GM21825 (cell line): ENCODE results near the gene FBXO34.
"Not testable (repeated sequence)": the region's sequence is repeated elsewhere in the genome, so short reads cannot be mapped to it uniquely, and the experiment has no call there.

ENCODE experiments used
- ATAC-seq: cut with Tn5 transposase; IDR thresholded peaks from one replicate; pipeline ENCODE4 v1.9.1; 2021; ENCODE audit warnings: mild to moderate bottlenecking, moderate library complexity; ENCODE audit not compliant: unreplicated experiment

Gene FBXO34

DNA sequence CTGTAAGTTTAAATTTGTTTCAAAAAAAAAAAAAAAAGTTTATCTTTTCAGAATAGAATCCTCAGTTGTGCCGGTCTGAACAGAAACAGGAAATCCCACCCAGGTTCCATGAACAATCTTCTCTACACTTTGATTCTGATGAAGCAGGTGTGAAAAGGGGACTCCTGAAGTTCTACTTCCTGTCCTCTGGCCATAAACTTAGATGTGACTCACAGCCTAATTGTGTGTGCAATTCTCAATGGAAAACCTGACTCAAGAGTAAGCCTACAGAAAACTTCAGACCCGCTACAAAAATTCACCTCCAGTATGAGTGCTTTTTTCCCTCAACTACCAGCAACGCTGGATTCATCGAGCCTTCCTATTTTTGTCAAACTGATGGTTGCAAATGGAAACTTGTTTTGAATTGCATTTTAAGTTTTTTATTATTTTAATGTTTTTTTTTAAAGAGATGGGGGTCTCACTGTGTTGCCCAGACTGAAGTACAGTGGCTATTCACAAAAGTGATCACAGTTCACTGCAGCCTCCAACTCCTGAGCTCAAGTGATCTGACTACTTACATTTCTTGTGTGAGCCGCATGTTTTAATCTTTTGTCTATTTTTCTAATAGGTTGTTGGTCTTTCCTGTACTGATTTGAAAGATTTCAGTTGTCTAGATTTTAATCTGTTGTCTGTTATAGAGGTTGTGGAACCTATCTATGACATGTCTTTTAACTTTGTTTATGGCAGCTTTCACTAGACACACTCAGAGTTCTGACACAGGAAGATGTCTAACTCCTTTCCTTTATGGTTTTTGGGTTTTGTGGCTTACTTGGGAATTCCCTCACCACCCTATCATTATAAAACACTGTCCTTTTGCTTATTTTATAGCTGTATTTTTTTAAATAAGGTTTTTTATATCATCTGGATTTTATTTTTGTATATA is 102.8 kb downstream of the FBXO34 start:
- ATAC-seq = no peak

DNA sequence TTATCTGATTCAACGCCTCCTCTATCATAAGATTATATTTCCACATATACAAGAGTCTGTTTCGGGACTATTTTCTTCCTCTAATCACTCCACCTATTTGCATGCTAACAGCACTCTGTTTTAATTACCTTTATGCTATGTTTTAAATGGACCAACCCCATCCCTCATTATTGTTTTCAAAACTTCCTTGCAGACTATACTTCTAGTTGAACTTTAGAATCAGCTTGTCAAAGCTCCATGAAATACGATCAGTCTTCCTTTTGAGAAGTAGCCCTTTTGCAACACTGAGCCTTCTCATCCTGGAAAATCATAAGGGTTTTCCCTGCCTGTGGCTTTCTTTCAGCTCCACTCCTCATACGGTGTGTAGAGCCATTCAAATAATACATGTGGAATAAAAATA is 103.5 kb downstream of the FBXO34 start:
- ATAC-seq = no peak

GRCh38 chr14:55377236-55377635 is 106.0 kb downstream of the FBXO34 start:
- no peak for ATAC-seq

- ATAC-seq = no peak
These were observed 109.8 kb downstream of the FBXO34 start for GRCh38 chr14:55381040-55381439.

DNA sequence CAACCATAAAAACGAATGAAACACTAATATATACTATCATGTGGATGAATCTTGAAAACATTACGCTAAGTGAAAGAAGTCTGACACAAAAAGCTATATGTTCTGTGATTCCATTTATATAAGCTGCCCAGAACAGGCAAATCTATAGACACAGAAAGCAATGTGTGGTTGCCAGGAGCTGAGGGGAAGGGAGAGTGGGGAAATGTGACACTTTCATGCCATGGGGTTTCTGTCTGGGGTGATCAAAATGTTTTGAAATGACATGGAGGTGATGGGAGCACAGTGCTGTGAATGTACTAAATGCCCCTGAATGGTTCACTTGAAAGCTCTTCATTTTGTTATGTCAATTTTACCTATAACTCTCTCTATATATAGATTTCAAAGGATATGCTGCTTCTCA is 110.3 kb downstream of the FBXO34 start:
- no peak for ATAC-seq

GRCh38 chr14:55382483-55382882 is 111.3 kb downstream of the FBXO34 start:
- no peak for ATAC-seq

- not testable (repeated sequence) for ATAC-seq
These were observed 111.8 kb downstream of the FBXO34 start for GRCh38 chr14:55383056-55383466.

DNA sequence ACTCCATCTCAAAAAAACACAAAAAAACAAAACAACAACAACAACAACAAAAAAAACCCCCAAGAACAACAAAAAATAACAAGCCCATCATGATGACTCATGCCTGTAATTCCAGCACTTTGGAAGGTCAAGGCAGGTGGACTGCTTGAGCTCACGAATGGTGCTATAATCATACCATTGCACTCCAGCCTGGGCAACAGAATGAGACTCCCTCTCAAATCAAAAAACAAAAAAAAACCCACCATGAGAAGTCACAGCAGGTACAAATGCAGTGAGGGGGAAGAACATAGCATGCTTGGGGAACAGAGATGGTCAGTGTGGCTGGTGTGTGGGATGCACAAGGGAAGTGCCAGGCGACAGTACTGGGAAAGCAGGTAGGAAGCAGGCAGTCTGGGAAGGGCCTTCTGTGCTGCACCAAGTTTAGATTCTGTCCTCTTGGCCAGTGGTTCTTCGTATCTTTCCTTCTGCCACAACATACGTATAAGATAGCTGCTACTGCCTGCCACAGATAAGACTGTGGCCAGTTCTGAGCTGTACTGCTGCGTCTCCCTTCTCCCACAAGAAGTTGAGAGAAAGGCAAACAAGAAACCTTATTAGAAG is 112.4 kb downstream of the FBXO34 start:
- no peak for ATAC-seq

DNA sequence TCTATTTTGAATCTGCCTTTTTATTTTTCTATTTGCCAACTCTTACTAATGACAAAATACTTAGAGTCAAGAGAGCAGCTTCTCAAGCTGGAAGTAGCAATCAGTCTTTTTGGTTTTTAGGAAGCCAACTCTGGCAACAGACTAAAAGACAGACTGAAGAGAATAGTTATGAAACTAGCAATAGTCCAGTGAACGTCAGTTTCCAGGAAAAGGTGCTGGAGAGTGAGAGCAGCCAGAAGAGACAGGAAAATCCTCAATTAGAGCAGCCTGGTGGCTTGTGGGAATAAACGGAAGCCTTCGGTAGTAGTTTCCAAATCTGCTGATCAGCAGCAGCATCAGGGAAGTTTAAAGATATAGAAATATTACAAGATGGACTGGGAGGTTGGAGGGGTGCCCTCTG is 113.3 kb downstream of the FBXO34 start:
- no peak for ATAC-seq

- ATAC-seq = no peak
These were observed 115.0 kb downstream of the FBXO34 start for GRCh38 chr14:55386037-55386808.

DNA sequence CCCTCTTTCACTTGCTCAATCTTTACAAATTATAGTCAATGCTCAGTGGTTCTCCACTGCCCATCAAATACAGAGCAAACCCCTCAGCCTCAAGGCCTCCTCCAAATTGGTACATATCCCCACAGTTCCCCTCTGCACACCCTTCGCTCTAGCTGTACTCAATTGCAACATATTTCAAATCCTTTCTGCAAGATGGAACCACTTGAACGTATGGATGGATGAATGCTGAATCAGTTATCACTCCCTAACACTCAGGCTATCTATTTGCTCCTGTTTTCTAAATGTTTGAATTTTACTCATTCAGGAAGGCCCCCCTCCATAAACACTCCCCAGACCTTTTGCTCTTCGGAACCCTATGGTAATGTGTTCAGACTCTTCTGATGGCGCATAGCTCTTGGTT is 115.9 kb downstream of the FBXO34 start:
- no peak for ATAC-seq

DNA sequence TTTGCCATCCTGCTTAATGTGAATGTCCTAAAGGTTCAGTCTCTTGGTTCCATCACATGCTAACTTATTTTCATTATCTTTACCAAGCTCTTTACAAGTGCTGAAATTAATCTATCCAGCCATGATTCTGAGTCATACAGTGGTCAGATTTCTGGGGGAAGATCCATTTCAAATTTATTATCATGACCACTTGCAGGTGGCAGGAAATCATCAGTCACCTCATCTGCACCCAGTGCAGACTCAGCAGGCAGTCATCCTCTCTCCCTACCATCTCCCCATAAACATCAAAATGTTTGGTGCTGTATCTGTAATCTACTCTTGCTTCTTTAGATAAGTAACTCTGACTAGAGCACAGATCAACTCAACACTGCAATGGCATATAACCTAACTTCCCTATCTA is 116.9 kb downstream of the FBXO34 start:
- no peak for ATAC-seq

GRCh38 chr14:55389330-55389729 is 118.1 kb downstream of the FBXO34 start:
- ATAC-seq = no peak

DNA sequence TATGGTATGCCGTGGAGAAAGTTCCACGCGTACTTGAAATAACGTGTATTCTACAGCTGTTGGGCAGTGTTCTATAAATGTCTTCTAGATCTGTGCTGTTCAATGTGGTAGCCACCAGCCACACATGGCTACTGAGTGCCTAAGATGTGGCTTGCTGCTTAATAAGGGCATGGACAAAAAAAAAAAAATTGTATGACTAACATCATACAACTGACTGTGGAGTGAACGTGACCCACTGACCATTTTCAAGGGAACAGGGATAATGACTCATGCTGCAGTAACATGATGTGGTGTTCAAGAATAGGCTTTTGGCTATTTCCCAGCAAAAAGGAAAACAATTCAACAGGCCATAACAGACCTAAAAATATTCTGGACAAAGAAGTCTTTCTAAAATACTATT is 127.5 kb downstream of the FBXO34 start:
- no peak for ATAC-seq

DNA sequence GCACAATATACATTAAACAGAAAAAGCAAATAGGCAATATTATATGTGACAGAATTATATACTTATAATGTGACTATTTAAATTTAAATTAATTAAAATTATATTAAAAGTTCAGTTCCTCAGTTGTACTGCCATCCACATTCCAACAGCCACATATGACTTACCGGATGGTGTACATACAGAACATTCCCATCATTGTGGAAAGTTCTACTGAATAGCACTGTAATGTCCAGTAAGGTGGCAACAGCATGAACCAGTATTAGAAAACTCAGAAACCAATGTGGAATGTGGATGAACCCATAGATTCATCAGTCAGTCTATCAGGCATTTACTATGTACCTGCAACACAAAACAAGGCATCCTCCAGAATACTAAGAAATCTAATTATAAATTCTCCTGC is 128.0 kb downstream of the FBXO34 start:
- ATAC-seq = no peak

DNA sequence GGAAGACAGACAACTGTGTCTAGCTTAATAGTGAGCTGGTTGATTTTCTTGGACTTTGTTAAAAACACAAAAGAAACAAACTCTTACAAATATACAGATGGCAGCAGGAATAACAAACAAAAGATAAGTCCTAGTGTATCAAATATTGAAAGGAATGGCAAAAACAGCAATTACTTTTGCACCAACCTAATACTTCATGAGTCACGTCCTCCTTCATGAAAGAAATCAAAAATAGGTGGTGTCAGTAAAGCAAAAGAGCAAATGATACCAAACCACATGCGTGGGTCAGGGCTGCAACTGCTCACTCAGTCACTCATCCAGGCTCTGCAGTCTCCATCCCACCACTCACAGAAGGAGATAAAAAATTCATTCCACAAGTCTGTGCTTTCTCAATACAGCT is 128.6 kb downstream of the FBXO34 start:
- no peak for ATAC-seq

- ATAC-seq = no peak
These were observed 130.5 kb downstream of the FBXO34 start for GRCh38 chr14:55401751-55402150.
